IMR-90 (cell line): ENCODE results near the gene KCNT2. TPM values are rescaled to one million over a fixed set of nuclear protein-coding genes. Genes with fewer than 3 reads are reported as not detected.

Experiments used
- ATAC-seq: fragments of 200-7000 bp; cut with Tn5 transposase; 2 replicates; pipeline ENCODE4 v1.9.1; 2020; ENCODE audit warnings: low read depth, mild to moderate bottlenecking, moderate library complexity
- BruUV-seq: library from RNA; stranded (reverse); fragments of 400-500 nt; replicated peaks from 2 replicates; lab custom pipeline; 2021; lab: Mats Ljungman, UMichigan
- CTCF ChIA-PET: fragments of 300-600 bp; formaldehyde crosslinking; extraction: SDS; loops from one replicate; lab custom pipeline; 2021; ENCODE audit warnings: antibody characterized with exemption; lab: Yijun Ruan, JAX
- POLR2A ChIA-PET: fragments of 300-600 bp; sonication (Branson Sonifier 250); formaldehyde crosslinking; loops from one replicate; lab custom pipeline; 2022; ENCODE audit warnings: antibody characterized with exemption; ENCODE audit not compliant: unreplicated experiment; lab: Charles Lee
- DNase-seq: peaks from one replicate; pipeline ENCODE4 v3.0.0; 2013
- H2AFZ ChIP-seq: replicated peaks from 2 replicates; pipeline ENCODE3; 2013; ENCODE audit warnings: low read length, mild to moderate bottlenecking; ENCODE audit not compliant: poor library complexity
- H2AK5ac ChIP-seq: 2 replicates; pipeline ENCODE4 v1.6.1; 2013; ENCODE audit warnings: low read depth, low read length, inconsistent platforms
- H2AK9ac ChIP-seq: replicated peaks from 2 replicates; pipeline ENCODE3; 2013; ENCODE audit warnings: mild to moderate bottlenecking, low read depth, low read length, moderate library complexity; ENCODE audit not compliant: poor library complexity
- H2BK120ac ChIP-seq: 2 replicates; pipeline ENCODE4 v1.6.1; 2013; ENCODE audit warnings: low read depth, low read length, inconsistent platforms
- H2BK15ac ChIP-seq: 3 replicates; pipeline ENCODE4 v1.6.1; 2013; ENCODE audit warnings: low read depth, low read length, inconsistent platforms
- H2BK20ac ChIP-seq: 2 replicates; pipeline ENCODE4 v1.6.1; 2013; ENCODE audit warnings: low read depth, mild to moderate bottlenecking, inconsistent platforms, low read length, moderate library complexity
- H2BK5ac ChIP-seq: 2 replicates; pipeline ENCODE4 v1.6.1; 2013; ENCODE audit warnings: mild to moderate bottlenecking, low read depth, low read length, inconsistent platforms; ENCODE audit not compliant: poor library complexity, severe bottlenecking
- H3K14ac ChIP-seq: replicated peaks from 2 replicates; pipeline ENCODE4 v1.6.1; 2013; ENCODE audit warnings: low read depth, low read length, inconsistent platforms
- H3K18ac ChIP-seq: 2 replicates; pipeline ENCODE4 v1.6.1; 2013; ENCODE audit warnings: low read depth, low read length, control low read depth
- H3K23ac ChIP-seq: 2 replicates; pipeline ENCODE4 v1.6.1; 2013; ENCODE audit warnings: low read depth, low read length, inconsistent platforms
- H3K27ac ChIP-seq: 2 replicates; pipeline ENCODE4 v1.5.1; 2013; ENCODE audit warnings: mild to moderate bottlenecking, control low read depth, low read length; ENCODE audit not compliant: insufficient read depth
- H3K27me3 ChIP-seq: 2 replicates; pipeline ENCODE4 v1.6.1; 2013; ENCODE audit warnings: low read length; ENCODE audit not compliant: control insufficient read depth, insufficient read depth
- H3K36me3 ChIP-seq: 2 replicates; pipeline ENCODE4 v1.6.1; 2013; ENCODE audit warnings: low read length, mixed read lengths; ENCODE audit not compliant: control insufficient read depth, insufficient read depth
- H3K4ac ChIP-seq: 2 replicates; pipeline ENCODE4 v1.6.1; 2013; ENCODE audit warnings: low read depth, low read length, inconsistent platforms
- H3K4me1 ChIP-seq: 2 replicates; pipeline ENCODE4 v1.6.1; 2013; ENCODE audit warnings: low read length, mixed read lengths; ENCODE audit not compliant: control insufficient read depth, insufficient read depth
- H3K4me2 ChIP-seq: 2 replicates; pipeline ENCODE4 v1.6.1; 2013; ENCODE audit warnings: low read depth, mild to moderate bottlenecking, control low read depth, low read length, moderate library complexity
- H3K4me3 ChIP-seq: 2 replicates; pipeline ENCODE4 v1.5.1; 2013; ENCODE audit warnings: low read depth, mild to moderate bottlenecking, control low read depth, low read length, moderate library complexity; ENCODE audit not compliant: insufficient read depth
- H3K56ac ChIP-seq: 2 replicates; pipeline ENCODE4 v1.6.1; 2013; ENCODE audit warnings: low read length, inconsistent platforms; ENCODE audit not compliant: insufficient read depth; ENCODE audit errors: extremely low read depth
- H3K79me1 ChIP-seq, 2 experiments: 2 replicates each; pipeline ENCODE4 v1.6.1; 2013; ENCODE audit warnings: low read length in 2 of 2, inconsistent platforms in 1 of 2, low read depth in 1 of 2
- H3K9ac ChIP-seq: 2 replicates; pipeline ENCODE4 v1.6.1; 2013; ENCODE audit warnings: low read depth, low read length, control low read depth
- H3K9me1 ChIP-seq: 2 replicates; pipeline ENCODE4 v1.6.1; 2013; ENCODE audit warnings: low read length, inconsistent platforms; ENCODE audit not compliant: insufficient read depth
- H3K9me3 ChIP-seq: 2 replicates; pipeline ENCODE4 v1.6.1; 2013; ENCODE audit warnings: low read length; ENCODE audit not compliant: control insufficient read depth, insufficient read depth
- H4K20me1 ChIP-seq: 2 replicates; pipeline ENCODE4 v1.6.1; 2013; ENCODE audit warnings: low read length, inconsistent platforms; ENCODE audit not compliant: insufficient read depth
- H4K5ac ChIP-seq: 2 replicates; pipeline ENCODE4 v1.6.1; 2013; ENCODE audit warnings: mild to moderate bottlenecking, low read depth, low read length, control low read depth
- H4K8ac ChIP-seq, 2 experiments: 2 replicates each; pipeline ENCODE4 v1.6.1; 2013; ENCODE audit warnings: low read depth in 2 of 2, low read length in 2 of 2, control low read depth in 1 of 2, inconsistent platforms in 1 of 2
- H4K91ac ChIP-seq: 2 replicates; pipeline ENCODE4 v1.6.1; 2013; ENCODE audit warnings: low read depth, low read length, inconsistent platforms; ENCODE audit not compliant: insufficient read depth
- BHLHE40 ChIP-seq: fragments of 150-350 bp; IDR thresholded peaks from 2 replicates; pipeline ENCODE4 v1.6.1; 2016; ENCODE audit warnings: mild to moderate bottlenecking, low read depth, low read length
- CEBPB ChIP-seq: IDR thresholded peaks from 2 replicates; pipeline ENCODE4 v1.6.1; 2012; ENCODE audit warnings: low read depth, low read length, improper control_type of control experiment
- CHD1 ChIP-seq: IDR thresholded peaks from 2 replicates; pipeline ENCODE4 v1.6.1; 2012; ENCODE audit warnings: low read depth, low read length, improper control_type of control experiment
- FOS ChIP-seq: fragments of 150-350 bp; IDR thresholded peaks from 2 replicates; pipeline ENCODE4 v1.6.1; 2016; ENCODE audit warnings: low read depth, low read length
- MAFK ChIP-seq: IDR thresholded peaks from 2 replicates; pipeline ENCODE4 v1.6.1; 2012; ENCODE audit warnings: low read depth, low read length, improper control_type of control experiment
- MAZ ChIP-seq: IDR thresholded peaks from 2 replicates; pipeline ENCODE4 v1.6.1; 2012; ENCODE audit warnings: low read depth, mild to moderate bottlenecking, low read length, improper control_type of control experiment, moderate library complexity, borderline replicate concordance
- MXI1 ChIP-seq: IDR thresholded peaks from 2 replicates; pipeline ENCODE4 v1.6.1; 2012; ENCODE audit warnings: low read depth, mild to moderate bottlenecking, low read length, moderate library complexity, borderline replicate concordance
- NFE2L2 ChIP-seq: fragments of 150-350 bp; IDR thresholded peaks from 2 replicates; pipeline ENCODE4 v1.6.1; 2016; ENCODE audit warnings: low read depth, mild to moderate bottlenecking, low read length
- POLR2A ChIP-seq: IDR thresholded peaks from 2 replicates; pipeline ENCODE4 v1.6.1; 2012; ENCODE audit warnings: mild to moderate bottlenecking, low read depth, low read length
- RAD21 ChIP-seq: IDR thresholded peaks from 2 replicates; pipeline ENCODE4 v1.6.1; 2012; ENCODE audit warnings: low read length, improper control_type of control experiment
- RCOR1 ChIP-seq: IDR thresholded peaks from 2 replicates; pipeline ENCODE4 v1.6.1; 2012; ENCODE audit warnings: mild to moderate bottlenecking, low read length, improper control_type of control experiment; ENCODE audit not compliant: insufficient replicate concordance
- RFX5 ChIP-seq: IDR thresholded peaks from 2 replicates; pipeline ENCODE4 v1.8.0; 2012; ENCODE audit warnings: low read depth, mild to moderate bottlenecking, low read length, moderate library complexity
- SMC3 ChIP-seq: fragments of 150-350 bp; IDR thresholded peaks from 2 replicates; pipeline ENCODE4 v1.6.1; 2016; ENCODE audit warnings: low read depth, mild to moderate bottlenecking, antibody characterized with exemption, low read length, moderate library complexity
- whole genome bisulfite sequencing, 2 experiments: methylation state at CpG; one replicate each; pipeline versions ENCODE4 v1.1.5 to v1.1.7; 2013; ENCODE audit warnings: missing lambda C conversion rate in 2 of 2; ENCODE audit not compliant: insufficient read length in 1 of 2; ENCODE audit errors: extremely low coverage in 2 of 2; 5-methylcytosine and 5-hydroxymethylcytosine counted together
- dilution Hi-C: fragments of 300-500 bp; cut with HindIII; formaldehyde crosslinking; loops from one replicate; pipeline ENCODE4 v1.14.3; 2018; ENCODE audit warnings: low sequenced_read_pairs; ENCODE audit not compliant: unreplicated experiment
- in situ Hi-C: fragments of 300-500 bp; cut with MboI; formaldehyde crosslinking; loops from 3 replicates; pipeline ENCODE4 v1.14.3; 2019; ENCODE audit warnings: low sequenced_read_pairs, inconsistent platforms, mixed read lengths
- intact Hi-C: fragments of 100-400 bp; cut with micrococcal nuclease; formaldehyde crosslinking; loops from 2 replicates; pipeline ENCODE4 v1.10.0; 2022
- polyA plus RNA-seq, 3 experiments: library from polyadenylated mRNA; depleted of rRNA; stranded (reverse); fragments of >200 nt; gene quantifications; 2 replicates each; pipeline ENCODE4 v1.2.3, GENCODE V29; 2012; ENCODE audit warnings: low replicate concordance in 1 of 3
- total RNA-seq: library from RNA; depleted of rRNA; stranded (reverse); fragments of >200 nt; gene quantifications from 2 replicates; pipeline ENCODE4 v1.2.3, GENCODE V29; 2012
- TF ChIP-seq, protein P1 (sequence below): fragments of 150-350 bp; IDR thresholded peaks from 2 replicates; pipeline ENCODE4 v1.6.1; 2016; ENCODE audit warnings: low read depth, mild to moderate bottlenecking, low read length, moderate library complexity, borderline replicate concordance
- TF ChIP-seq, protein P2 (sequence below): conservative IDR thresholded peaks from 2 replicates; pipeline ENCODE4 v1.5.1; 2012; ENCODE audit warnings: mild to moderate bottlenecking, low read depth, low read length, improper control_type of control experiment
- TF ChIP-seq, protein P3 (sequence below): fragments of 150-350 bp; IDR thresholded peaks from 2 replicates; pipeline ENCODE4 v1.6.1; 2017; ENCODE audit warnings: mild to moderate bottlenecking, antibody characterized with exemption, low read length, low read depth

KCNT2 gene
- total and polyA plus RNA-seq, 2 of the 4 experiments (the other 2 are of a cell fraction), result 0.22 to 0.72 TPM

DNA sequence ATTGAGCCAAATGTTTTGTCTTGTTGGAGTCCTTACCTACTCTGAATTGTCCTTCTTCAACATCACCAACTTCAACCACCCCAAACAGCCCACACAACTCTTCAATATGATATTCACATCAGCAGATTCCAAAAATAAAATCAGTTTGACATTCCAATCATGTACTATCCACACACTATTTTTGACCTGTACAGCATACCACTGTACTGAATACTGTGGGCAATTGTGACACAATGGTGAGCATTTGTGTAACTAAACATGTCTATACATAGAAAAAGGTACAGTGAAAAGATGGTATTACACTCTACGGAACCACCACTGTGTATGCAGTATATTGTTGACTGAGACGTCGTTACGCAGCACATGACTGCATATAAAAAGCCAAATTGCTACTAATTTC, 223.1 kb downstream of the KCNT2 start:
- H2AK5ac ChIP-seq, result no peak overlapping the region
- dilution Hi-C loops, result no loop called here

More for the DNA sequence above, 223.1 kb downstream of the KCNT2 start:
- no peak for TF ChIP-seq BHLHE40
- no peak for TF ChIP-seq CHD1
- no peak for TF ChIP-seq POLR2A
- no peak for TF ChIP-seq MXI1
- no peak for TF ChIP-seq RFX5
- no peak for TF ChIP-seq SMC3
- TF ChIP-seq, protein P1, sequence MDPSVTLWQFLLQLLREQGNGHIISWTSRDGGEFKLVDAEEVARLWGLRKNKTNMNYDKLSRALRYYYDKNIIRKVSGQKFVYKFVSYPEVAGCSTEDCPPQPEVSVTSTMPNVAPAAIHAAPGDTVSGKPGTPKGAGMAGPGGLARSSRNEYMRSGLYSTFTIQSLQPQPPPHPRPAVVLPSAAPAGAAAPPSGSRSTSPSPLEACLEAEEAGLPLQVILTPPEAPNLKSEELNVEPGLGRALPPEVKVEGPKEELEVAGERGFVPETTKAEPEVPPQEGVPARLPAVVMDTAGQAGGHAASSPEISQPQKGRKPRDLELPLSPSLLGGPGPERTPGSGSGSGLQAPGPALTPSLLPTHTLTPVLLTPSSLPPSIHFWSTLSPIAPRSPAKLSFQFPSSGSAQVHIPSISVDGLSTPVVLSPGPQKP, result no peak
- TF ChIP-seq FOS, result no peak
- no peak for TF ChIP-seq RCOR1
- TF ChIP-seq NFE2L2, result no peak
- no peak for TF ChIP-seq MAFK
- TF ChIP-seq, protein P2, sequence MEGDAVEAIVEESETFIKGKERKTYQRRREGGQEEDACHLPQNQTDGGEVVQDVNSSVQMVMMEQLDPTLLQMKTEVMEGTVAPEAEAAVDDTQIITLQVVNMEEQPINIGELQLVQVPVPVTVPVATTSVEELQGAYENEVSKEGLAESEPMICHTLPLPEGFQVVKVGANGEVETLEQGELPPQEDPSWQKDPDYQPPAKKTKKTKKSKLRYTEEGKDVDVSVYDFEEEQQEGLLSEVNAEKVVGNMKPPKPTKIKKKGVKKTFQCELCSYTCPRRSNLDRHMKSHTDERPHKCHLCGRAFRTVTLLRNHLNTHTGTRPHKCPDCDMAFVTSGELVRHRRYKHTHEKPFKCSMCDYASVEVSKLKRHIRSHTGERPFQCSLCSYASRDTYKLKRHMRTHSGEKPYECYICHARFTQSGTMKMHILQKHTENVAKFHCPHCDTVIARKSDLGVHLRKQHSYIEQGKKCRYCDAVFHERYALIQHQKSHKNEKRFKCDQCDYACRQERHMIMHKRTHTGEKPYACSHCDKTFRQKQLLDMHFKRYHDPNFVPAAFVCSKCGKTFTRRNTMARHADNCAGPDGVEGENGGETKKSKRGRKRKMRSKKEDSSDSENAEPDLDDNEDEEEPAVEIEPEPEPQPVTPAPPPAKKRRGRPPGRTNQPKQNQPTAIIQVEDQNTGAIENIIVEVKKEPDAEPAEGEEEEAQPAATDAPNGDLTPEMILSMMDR, result no peak
- TF ChIP-seq CEBPB, result no peak
- TF ChIP-seq MAZ, result no peak
- no peak for TF ChIP-seq RAD21
- TF ChIP-seq, protein P3, sequence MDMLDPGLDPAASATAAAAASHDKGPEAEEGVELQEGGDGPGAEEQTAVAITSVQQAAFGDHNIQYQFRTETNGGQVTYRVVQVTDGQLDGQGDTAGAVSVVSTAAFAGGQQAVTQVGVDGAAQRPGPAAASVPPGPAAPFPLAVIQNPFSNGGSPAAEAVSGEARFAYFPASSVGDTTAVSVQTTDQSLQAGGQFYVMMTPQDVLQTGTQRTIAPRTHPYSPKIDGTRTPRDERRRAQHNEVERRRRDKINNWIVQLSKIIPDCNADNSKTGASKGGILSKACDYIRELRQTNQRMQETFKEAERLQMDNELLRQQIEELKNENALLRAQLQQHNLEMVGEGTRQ, result no peak
- ChIA-PET CTCF (no interaction called here), POLR2A (no interaction called here)
- Histone ChIP-seq H3K4me1 (no peaks in the 10 kb centered on the region), H3K9ac (no peak overlapping the region), H3K27me3 (no peaks in the 10 kb centered on the region), H3K9me1 (no peaks in the 10 kb centered on the region), H3K27ac (no peak overlapping the region), H3K56ac (no peak overlapping the region), H2AFZ (no peak overlapping the region), H4K5ac (no peak overlapping the region), H2BK20ac (no peak overlapping the region), H3K36me3 (no peaks in the 10 kb centered on the region), H3K18ac (no peak overlapping the region), H3K9me3 (no peaks in the 10 kb centered on the region), H3K4me2 (no peak overlapping the region), H2BK15ac (no peak overlapping the region), H4K20me1 (no peaks in the 10 kb centered on the region), H4K8ac (no peak overlapping the region), H2BK120ac (no peak overlapping the region), H3K23ac (no peak overlapping the region), H3K79me1 (no peaks in the 10 kb centered on the region), H2BK5ac (no peak overlapping the region), H4K91ac (no peak overlapping the region), H3K4ac (no peak overlapping the region), H3K4me3 (no peak overlapping the region), H2AK9ac (no peak overlapping the region), H3K14ac (no peak overlapping the region)
- in situ Hi-C loops, result no loop called here
- intact Hi-C loops, result no loop called here
- no peak for DNase-seq
- ATAC-seq, result no peak
- no TSS peak for BruUV-seq
- WGBS, 2 experiments, result no CpG with 5 or more reads among the region's 4 CpGs
